ENCODE data around the gene MAD1L1.

Gene MAD1L1

GRCh38 chr7:2220954-2221353, 11.8 kb downstream of the MAD1L1 start:
- TF ChIP-seq CTCF (conservative IDR thresholded peaks at IDR 0.05; ENCODE audit: low read length), result no peak
- H3K4me3 ChIP-seq (ENCODE audit: low read length), result no peak overlapping the region
- no peak for DNase-seq (ENCODE audit: low read depth)

- no peak overlapping the region for H3K4me3 ChIP-seq (ENCODE audit: low read length)
- DNase-seq (ENCODE audit: low read depth), result no peak
- no peak for TF ChIP-seq CTCF (conservative IDR thresholded peaks at IDR 0.05; ENCODE audit: low read length)
Measured at GRCh38 chr7:2220506-2220905, 12.2 kb downstream of the MAD1L1 start.

GRCh38 chr7:2220030-2220429, 12.7 kb downstream of the MAD1L1 start:
- no peak overlapping the region for H3K4me3 ChIP-seq (ENCODE audit: low read length)
- DNase-seq (ENCODE audit: low read depth), result no peak
- TF ChIP-seq CTCF (conservative IDR thresholded peaks at IDR 0.05; ENCODE audit: low read length), result no peak

- H3K4me3 ChIP-seq (ENCODE audit: low read length), result no peak overlapping the region
- no peak for DNase-seq (ENCODE audit: low read depth)
- no peak for TF ChIP-seq CTCF (conservative IDR thresholded peaks at IDR 0.05; ENCODE audit: low read length)
Measured at GRCh38 chr7:2219606-2220005, 13.1 kb downstream of the MAD1L1 start.

DNA sequence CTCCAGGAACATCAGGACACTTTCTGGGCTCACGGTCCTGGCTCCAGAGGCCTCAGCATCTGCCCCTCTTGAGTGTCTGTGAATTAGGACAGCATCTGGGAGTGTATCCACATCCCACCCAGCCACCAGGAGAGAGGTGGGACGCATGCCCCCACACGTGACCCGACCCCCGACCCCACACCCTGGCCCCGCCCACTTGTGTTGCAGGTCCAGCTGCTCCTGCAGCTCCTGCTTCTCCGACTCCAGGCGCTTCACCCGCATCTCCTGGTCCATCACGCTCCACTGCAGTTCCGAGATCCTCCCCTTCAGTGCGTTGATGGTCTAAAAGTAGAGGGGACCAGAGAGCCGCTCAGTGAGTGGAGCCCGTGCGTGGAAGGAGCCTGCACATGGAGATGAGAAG, 13.6 kb downstream of the MAD1L1 start:
- DNase-seq (ENCODE audit: low read depth), result no peak
- no peak overlapping the region for H3K4me3 ChIP-seq (ENCODE audit: low read length)
- TF ChIP-seq CTCF (conservative IDR thresholded peaks at IDR 0.05; ENCODE audit: low read length), result no peak

- no peak for DNase-seq (ENCODE audit: low read depth)
- TF ChIP-seq CTCF (conservative IDR thresholded peaks at IDR 0.05; ENCODE audit: low read length), result no peak
- no peak overlapping the region for H3K4me3 ChIP-seq (ENCODE audit: low read length)
Measured at GRCh38 chr7:2218444-2218785, 14.3 kb downstream of the MAD1L1 start.

- DNase-seq (ENCODE audit: low read depth), result no peak
- no peak overlapping the region for H3K4me3 ChIP-seq (ENCODE audit: low read length)
- no peak for TF ChIP-seq CTCF (conservative IDR thresholded peaks at IDR 0.05; ENCODE audit: low read length)
Measured at GRCh38 chr7:2217716-2218443, 14.9 kb downstream of the MAD1L1 start.
